Skin epidermis (tissue), 12 donors: ENCODE measurements around the gene DLGAP1.
"Not testable (repeated sequence)": the region's sequence is repeated elsewhere in the genome, so short reads cannot be mapped to it uniquely, and the experiment has no call there.

Source experiments
- H3K27ac ChIP-seq, 21 experiments: fragments of 200-600 bp; sonication (generic) in 11 of 21; one replicate each; pipeline ENCODE4 v1.5.0; 2020; ENCODE audit warnings: mild to moderate bottlenecking in 3 of 21, inconsistent platforms in 2 of 21, moderate library complexity in 2 of 21
- H3K4me3 ChIP-seq, 7 experiments: fragments of 200-600 bp; sonication (generic) in 2 of 7; one replicate each; pipeline ENCODE4 v1.5.0; 2020; ENCODE audit warnings: inconsistent platforms in 2 of 7, mild to moderate bottlenecking in 2 of 7, moderate library complexity in 1 of 7

Gene DLGAP1

DNA sequence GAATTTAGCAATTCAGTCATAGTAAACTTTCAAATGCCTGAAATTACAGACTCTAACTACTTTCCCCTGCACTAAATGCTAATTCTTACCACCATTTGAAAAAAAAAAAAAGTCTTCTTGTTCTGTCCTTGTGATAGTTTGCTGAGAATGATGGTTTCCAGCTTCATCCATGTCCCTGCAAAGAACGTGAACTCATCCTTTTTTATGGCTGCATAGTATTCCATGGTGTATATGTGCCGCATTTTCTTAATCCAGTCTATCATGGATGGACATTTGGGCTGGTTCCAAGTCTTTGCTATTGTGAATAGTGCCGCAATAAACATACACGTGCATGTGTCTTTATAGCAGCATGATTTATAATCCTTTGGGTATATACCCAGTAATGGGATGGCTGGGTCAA, 420.3 kb downstream of the DLGAP1 start:
- not testable (repeated sequence) for H3K27ac ChIP-seq, H3K4me3 ChIP-seq

DNA sequence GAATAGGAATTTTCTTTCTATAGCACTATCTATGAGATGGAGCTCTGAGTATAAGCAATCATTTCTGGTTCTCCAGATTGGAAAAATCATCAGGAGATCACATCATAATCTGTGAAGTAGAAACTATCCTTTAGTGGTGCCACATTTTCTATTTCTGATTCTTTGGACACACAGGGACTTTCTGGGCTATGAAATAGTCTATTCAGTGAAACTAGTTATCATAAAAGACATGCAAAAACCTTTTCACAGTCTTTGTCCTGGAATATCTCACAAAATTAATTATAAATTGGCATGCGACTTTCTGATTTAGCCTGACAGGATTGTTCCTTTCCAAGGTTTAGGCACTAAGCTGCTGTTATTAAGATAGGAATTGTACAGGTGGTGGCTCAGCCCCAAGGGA, 428.6 kb downstream of the DLGAP1 start:
- Histone ChIP-seq H3K27ac (no peak overlapping the region), H3K4me3 (no peak overlapping the region)

DNA sequence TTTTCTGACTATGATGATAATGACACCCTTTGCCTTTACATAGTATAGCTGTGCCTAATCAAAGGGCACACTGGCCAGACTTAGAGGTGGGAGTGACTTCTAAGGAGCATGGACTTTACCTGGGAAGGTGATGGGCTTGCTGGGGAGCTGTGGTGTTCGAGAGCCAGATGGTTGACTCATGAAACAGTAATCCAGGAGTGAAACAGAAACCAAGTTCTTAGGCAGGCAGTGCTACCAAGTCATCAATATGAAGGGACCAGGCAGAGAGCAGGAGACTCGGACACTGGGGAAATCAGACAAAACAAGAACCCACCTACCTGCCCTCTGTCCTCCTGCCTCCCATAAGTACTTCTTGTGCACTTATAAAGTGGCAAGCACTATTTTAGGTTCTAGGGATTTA, 430.4 kb downstream of the DLGAP1 start:
- no peak overlapping the region for H3K27ac ChIP-seq
- H3K4me3 ChIP-seq = no peak overlapping the region

DNA sequence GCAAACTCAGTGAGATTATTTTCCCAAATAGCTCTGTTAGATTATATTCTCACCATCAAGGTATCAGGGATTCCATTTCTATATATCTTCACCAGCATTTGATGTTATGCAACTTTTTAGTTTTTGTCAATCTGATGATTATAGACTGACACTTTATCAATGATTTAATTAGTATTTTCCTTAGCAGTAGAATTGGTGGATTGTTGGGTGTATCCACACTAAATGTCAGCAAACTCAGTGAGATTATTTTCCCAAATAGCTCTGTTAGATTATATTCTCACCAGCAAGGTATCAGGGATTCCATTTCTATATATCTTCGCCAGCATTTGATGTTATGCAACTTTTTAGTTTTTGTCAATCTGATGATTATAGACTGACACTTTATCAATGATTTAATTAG, 432.4 kb downstream of the DLGAP1 start:
- not testable (repeated sequence) for H3K27ac ChIP-seq, H3K4me3 ChIP-seq

DNA sequence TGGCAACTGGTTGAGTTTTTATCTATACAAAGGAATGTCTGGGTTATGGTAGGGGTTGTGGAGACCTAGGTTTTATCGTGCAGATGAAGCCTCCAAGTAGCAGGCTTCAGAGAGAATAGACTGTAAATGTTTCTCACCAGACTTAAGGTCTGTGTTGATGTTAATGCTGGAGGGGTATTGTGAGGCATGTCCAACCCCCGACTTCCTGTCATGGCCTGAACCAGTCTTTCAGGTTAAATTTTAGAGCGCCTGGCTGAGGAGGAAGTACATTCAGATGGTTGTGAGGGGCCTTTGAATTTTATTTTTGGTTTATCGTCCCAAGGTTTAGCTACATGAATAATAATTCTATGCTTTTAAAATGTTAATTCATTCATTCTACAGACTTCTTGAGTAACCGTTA, 435.1 kb downstream of the DLGAP1 start:
- H3K4me3 ChIP-seq = no peak overlapping the region
- H3K27ac ChIP-seq = no peak overlapping the region

DNA sequence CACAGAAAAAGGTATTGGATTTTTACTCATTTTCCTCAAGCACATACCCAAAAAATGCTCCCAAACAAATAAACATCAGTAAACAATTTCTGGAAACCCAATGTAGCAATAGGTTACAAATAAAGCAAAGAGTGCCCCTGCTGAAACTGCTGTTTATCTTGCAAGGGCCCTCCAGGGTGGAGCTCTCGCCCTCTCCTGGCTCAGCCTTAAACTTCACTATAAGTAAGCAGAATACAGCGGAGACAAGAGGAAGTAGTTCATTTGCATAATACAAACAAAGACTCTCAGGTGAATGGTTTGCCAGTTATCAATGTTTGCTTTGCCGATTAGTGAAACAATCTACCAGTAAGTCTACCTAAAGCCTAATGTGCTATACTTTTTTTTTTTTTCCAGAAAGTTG, 437.6 kb downstream of the DLGAP1 start:
- H3K27ac ChIP-seq = no peak overlapping the region

DNA sequence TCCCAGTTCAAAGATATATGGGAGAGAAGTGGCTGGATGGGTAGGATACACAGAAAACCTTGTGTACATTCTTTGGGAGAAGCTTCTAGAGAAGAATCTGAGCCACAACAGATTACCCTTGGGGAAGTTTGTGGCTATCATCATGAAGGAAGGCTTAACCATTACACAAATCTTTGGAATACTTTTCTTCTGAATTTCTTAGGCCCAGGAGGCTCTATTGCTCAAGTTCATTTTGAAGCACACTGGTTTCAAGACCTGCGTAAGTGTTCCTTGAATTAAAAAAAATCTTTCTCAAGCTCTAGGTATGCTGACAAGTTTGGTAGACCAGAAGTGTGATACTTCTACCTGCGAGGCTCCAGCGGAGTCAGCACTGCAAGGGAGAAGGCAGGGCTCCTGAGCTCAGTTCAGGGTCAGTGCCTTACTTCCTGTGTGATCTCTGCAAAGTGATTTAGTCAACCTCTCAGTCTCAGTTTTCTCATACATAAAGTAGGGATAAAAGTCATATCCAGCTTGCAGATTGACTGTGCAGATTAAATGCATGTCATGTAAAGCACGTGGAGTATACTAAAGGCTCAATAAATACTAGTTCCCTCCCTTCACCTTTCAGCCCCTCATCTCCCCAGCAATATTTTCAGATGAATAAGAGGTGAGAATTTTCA, 438.6 kb downstream of the DLGAP1 start:
- no peak overlapping the region for H3K27ac ChIP-seq
- no peak overlapping the region for H3K4me3 ChIP-seq

More for the DNA sequence above, 437.6 kb downstream of the DLGAP1 start:
- H3K4me3 ChIP-seq = no peak overlapping the region

DNA sequence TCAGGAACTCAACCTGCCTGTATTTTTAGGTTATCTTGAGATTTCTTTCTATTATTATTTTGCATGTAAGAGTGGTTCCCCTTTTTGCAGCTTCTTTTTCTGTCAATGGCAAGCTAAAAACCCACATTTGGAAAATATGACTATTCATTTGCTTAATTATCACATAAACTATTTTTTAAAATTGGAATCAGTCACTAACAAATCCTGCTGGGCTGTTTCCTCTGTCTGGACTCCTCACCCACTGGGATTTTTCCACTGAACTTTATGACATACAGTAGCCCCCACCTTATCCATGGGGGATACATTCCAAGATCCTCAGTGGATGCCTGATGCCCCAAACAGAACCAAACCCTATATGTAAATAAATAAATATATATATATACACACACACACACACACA, 447.3 kb downstream of the DLGAP1 start:
- no peak overlapping the region for H3K4me3 ChIP-seq
- H3K27ac ChIP-seq = no peak overlapping the region

DNA sequence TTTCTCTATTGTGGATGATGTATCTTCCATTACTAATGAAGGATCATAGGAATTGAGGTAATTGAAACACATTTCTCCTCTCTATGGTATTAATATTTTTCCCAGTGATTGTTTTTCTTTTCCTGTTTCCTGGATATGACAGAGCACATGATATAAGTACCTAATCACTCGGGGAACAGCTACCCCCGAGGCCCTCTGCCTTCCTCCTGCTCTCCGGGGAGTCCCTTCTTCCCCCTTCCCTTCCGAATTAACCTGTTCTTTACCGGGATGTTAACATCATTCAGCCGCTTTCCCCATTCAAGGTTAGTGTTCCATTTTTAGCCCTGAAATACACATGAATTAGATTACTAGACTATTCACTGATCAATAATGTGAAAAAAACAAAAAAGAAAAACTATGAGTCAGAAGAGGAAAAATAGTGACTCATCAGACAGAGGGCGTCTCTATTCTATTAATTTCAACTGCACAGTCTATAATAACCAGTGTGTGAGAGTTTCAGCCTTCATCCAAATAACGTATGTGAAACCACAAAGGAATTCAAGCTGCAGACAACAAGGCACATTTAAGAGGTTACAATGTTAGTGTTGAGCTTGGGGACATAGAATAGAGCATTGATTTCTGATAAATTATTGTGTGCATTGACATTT, 450.8 kb downstream of the DLGAP1 start:
- Histone ChIP-seq H3K4me3 (no peak overlapping the region), H3K27ac (no peak overlapping the region)

DNA sequence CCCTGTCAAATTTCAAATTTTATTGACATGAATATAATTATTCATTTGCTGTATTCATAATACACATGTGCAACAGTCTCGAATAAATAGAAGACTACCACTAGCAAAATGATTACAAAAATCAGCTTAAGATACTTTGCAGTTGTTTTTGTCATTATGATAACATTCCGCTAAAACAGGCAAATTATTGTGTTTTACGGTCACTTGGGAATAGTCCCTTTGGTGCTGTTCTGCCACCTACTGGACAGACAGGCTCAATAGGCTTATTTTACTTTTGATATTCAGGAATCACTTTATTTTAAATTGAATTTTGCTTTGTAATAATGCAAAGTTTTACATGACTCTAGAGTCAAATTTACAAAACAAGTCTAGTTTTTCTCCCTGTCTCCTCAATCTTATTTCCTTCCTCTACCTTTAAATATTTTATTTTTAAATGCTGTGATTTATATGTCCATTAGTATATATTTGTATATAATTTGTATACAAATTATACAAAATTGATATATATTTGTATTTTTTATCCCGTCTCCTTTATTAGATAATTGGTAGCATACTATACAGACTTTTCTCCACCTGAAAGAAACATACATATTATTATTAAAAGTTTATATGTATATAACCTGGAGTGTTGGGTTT, 456.3 kb downstream of the DLGAP1 start:
- Histone ChIP-seq H3K4me3 (no peak overlapping the region), H3K27ac (no peak overlapping the region)

DNA sequence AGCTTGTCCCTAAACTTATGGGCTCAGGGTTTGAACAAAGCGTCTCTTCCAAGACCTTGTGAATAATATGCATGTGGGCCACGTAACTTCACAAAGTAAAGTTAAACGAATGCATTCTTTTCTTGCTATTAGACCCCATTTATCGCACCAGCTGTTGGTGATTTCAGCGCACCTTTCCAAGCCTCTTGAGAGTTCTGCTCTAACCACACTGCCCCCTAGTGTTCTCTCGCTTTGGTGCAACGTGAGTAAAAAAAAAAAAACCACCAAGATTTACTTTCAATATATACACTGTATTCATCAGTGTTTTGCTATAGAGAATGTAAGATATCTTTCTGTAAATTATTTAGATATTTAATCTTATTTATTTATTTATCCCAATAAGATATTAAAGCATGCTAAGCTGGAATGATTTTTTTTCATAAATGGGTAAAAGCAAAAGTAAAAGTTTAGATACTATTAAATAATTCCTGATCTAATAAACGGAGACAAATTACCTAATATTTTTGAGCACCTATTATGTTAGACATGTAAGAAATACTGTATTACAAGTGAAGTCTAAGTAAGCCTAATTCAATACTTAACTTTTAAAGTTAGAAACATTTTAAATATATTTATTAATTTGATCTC, 459.5 kb downstream of the DLGAP1 start:
- no peak overlapping the region for H3K27ac ChIP-seq
- H3K4me3 ChIP-seq = no peak overlapping the region

DNA sequence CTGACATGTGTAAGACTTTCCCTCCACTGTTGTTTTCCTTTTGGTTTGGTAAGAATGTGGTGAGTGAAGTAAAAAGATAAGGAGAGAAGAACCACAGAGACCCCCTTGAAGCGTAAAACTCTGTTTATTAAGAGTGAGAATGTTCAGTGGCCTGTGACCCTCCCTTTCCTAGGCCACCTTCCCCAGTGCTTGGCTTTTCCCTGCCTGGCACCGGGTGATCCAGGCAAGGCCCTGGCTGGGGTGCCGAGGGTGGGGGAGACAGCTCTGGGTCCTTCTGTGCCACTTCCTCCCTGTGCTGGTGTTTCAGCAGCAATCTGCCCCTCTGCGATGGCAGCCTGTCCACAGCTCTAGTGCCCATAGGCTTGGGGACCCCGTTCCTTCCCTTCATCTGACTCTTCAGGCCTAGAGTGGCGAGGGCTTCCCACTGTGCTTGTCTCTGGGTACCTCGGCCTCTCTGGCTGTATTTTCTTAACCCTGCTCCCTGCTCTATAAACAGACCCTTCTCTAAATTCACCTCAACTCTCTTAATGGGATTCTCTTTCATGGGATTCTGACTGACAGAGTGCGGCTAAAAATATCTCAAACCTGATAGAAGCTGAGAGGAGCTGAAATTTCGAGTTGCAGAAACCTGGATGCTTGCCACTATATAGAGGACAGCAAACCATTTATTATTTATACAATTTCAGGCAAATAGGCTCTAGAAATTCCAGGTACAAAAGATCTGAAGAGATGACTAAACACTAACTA, 461.0 kb downstream of the DLGAP1 start:
- Histone ChIP-seq H3K4me3 (no peak overlapping the region), H3K27ac (no peak overlapping the region)

DNA sequence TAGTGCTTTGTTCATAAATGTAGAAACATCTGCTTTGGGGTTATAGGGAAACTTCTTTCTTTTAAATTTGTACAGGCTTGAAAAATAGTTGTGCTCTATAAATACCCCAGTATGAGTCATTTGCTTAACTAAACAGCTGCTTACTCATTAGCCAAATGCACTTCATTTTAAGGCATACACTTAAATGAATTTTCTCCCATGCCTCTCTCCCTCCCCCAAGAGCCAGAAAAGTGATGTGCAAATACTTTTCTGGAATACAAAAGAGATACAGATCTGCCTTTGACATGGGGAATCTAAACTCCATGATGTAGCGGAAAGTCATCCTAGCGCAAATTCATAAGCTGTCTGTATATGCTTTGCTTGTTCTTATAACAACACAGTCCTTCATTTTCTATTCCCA, 469.4 kb downstream of the DLGAP1 start:
- Histone ChIP-seq H3K27ac (peak overlapping the region in 1 of 21 experiments; percentile 32), H3K4me3 (no peak overlapping the region)

DNA sequence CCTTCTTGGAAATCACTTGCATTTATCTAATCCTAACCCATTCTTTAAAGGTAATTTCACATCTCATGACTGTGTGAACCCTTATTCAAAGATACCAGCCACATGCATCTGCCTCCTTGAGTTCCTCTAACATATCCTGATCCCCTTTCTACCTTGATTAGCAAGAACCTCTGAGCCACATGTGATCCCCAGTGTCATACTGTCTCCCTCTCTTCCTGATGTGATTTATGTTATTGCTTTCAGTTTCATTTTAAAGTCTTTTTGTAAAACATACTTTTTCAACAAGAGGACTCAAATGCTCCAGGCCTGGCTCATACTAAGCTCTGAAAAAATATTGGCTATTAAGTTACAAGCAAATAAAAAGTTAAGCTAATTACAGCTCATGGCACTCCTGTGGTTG, 470.1 kb downstream of the DLGAP1 start:
- peak overlapping the region in 4 of 21 experiments; percentile 7 to 44 (median 32) for H3K27ac ChIP-seq
- no peak overlapping the region for H3K4me3 ChIP-seq

DNA sequence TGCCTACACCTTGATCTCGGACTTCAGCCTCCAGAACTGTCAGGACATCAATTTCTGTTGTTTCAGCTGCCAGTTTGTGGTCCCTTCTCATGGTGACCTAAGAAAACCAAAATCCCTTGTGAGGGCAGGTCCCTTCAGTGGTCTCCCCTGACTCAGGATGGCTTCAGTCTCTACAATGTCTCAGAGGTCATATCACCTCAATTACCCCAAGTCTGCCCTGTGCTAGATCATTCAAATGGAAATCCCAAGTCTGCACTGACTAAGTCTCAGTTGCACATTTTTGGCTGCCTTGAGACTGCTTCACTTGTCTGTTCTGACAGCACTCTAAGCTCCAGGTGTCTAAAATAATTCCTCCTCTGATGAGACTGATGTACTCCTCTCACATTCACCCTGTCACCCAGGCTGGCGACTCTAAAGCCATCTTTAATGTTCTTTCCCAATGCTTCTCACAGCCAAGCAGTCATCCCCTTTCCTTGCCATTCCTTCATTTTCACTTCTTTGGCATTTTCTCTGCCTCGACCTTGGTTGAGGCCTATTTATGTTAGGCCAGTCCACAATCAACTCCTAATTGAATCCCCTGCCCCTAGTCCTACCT, 470.8 kb downstream of the DLGAP1 start:
- Histone ChIP-seq H3K27ac (peak overlapping the region in 2 of 21 experiments; percentile 31 to 44), H3K4me3 (no peak overlapping the region)

DNA sequence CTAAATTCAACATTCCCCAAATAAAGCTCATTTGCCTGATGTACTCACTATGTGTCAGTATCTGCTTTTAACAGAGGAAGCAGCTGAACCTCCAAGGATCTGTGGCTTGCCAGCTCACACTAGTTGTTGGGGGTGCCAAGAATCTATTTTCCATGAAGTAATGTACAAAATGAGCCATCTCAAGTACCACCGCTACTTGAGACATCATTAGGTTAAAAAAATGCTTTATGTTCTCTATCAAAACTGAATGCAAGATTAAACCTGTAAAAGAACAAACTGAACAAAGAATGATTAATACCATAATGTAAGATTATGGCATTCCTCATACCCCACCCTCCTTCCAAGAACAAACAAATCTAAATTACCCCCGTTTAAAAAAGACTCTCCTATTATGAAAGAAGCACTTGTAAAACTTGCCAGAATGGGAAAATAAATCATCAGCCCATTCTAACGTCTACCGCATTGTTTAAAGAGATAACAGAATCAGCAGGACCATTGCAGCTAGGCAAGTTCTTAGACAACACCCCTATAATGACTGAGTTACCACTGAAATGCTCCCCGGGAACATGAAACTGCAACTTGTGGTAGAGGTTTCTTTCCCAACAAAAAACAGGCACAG, 471.6 kb downstream of the DLGAP1 start:
- Histone ChIP-seq H3K27ac (no peak overlapping the region), H3K4me3 (no peak overlapping the region)

DNA sequence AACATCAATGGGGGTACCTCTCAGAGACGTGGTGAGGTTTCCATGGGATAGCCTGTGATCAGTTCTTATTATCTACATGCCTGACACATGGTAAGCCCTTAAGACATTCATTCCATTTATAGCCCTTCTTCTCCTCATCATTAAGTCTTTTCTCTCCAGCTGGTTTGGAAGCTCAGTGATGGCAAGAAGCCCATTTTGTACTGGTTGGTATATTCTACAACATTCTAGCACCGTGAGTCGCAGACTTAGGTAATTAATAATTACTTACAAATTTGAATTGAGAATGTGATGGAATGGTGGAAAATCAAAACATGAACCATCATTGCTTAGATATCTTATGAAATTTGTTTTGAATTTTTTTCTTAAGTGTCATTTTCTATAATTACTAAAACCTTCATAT, 472.6 kb downstream of the DLGAP1 start:
- H3K4me3 ChIP-seq = no peak overlapping the region
- H3K27ac ChIP-seq = no peak overlapping the region

DNA sequence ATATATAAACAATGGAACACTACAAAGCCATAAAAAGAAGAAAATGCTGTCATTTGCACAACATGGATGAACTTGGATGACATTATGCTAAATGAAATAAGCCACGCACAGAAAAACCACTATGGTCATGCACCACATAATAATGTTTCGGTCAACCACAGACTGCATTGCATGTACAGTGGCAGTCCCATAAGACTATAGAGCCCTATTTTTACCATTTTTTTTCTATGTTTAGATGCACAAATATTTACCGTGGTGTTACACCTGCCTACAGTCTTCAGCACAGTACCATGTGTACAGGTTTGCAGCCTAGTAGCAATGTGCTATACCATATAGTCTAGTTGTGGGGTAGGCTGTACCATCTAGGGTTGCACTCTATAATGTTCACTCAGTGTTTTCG, 476.1 kb downstream of the DLGAP1 start:
- Histone ChIP-seq H3K4me3 (no peak overlapping the region), H3K27ac (no peak overlapping the region)

DNA sequence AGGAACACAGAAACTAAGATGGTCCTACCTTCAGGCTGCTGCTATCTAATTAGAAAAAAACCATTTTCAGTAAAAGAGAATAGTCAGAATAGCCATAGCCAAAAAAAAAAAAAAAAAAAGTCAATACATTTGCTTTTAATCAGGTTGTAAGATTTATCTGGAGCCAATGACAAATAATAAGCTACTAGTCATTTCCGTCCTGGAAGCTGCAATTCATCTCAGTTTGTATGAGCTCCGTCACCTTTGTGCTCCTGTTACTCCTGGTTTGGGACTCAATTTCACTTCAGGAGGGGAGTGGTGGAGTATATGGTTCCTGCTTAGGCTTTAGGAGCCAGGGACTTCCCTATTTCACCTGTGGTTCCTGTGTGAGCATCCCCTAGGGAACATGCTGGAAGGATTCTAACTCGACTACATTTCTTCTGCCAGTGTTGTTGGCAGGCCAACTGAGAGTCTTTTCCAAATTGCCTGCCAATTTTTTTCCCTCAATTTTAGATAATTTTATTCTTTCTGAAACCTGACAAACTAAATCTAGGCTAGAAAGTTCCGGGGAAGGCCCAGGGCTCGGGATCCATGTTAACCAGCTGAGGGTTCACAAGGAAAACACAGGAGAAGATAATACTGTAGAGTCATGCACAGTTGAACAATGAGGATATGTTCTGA, 481.8 kb downstream of the DLGAP1 start:
- Histone ChIP-seq H3K27ac (no peak overlapping the region), H3K4me3 (no peak overlapping the region)
